Transverse colon (tissue), 4 donors: Measurements from ENCODE around the gene ZBTB16. TPM values are rescaled to one million over a fixed set of nuclear protein-coding genes. Genes with fewer than 3 reads are reported as not detected.

Experiments
- DNase-seq: peaks from one replicate; pipeline ENCODE4 v3.0.0-alpha.2; 2019
- H3K27ac ChIP-seq, 4 donors: fragments of 200-600 bp; sonication (generic); 2 replicates each; pipeline ENCODE4 v1.5.1; 2016 to 2018; ENCODE audit warnings: inconsistent platforms in 4 of 4
- H3K27me3 ChIP-seq: fragments of 200-600 bp; sonication (generic); 2 replicates; pipeline ENCODE4 v1.5.1; 2017; ENCODE audit warnings: inconsistent platforms
- H3K36me3 ChIP-seq, 4 donors: fragments of 200-600 bp; sonication (generic); 2 replicates each; pipeline ENCODE4 v1.5.1; 2017 to 2019; ENCODE audit warnings: inconsistent platforms in 4 of 4
- H3K4me1 ChIP-seq, 4 donors: fragments of 200-600 bp; sonication (generic); 2 replicates each; pipeline ENCODE4 v1.5.1; 2017 to 2020; ENCODE audit warnings: inconsistent platforms in 4 of 4
- H3K4me3 ChIP-seq, 4 donors: fragments of 200-600 bp; sonication (generic); 1 replicate in 1 of 4; 2 replicates in 3 of 4; pipeline versions ENCODE4 v1.5.1 to v1.6.1; 2017 to 2019; ENCODE audit warnings: inconsistent platforms in 4 of 4
- H3K9me3 ChIP-seq, 2 donors: fragments of 200-600 bp; sonication (generic); 2 replicates each; pipeline ENCODE4 v1.5.1; 2017 to 2019; ENCODE audit warnings: inconsistent platforms in 2 of 2
- CTCF ChIP-seq, 5 experiments: fragments of 200-600 bp in 3 of 5; fragments of 450-650 bp in 2 of 5; sonication (generic) in 3 of 5; IDR thresholded peaks; 1 replicate in 2 of 5; 2 replicates in 3 of 5; pipeline ENCODE4 v1.5.1; 2016 to 2017; ENCODE audit warnings: antibody characterized with exemption in 5 of 5, inconsistent platforms in 3 of 5, mild to moderate bottlenecking in 2 of 5, moderate library complexity in 1 of 5
- EP300 ChIP-seq: sonication (generic); formaldehyde crosslinking; IDR thresholded peaks from one replicate; pipeline ENCODE4 v1.6.1; 2017; ENCODE audit warnings: antibody characterized with exemption, low read depth
- POLR2A ChIP-seq: fragments of 450-650 bp; IDR thresholded peaks from one replicate; pipeline ENCODE4 v1.6.1; 2016; ENCODE audit warnings: antibody characterized with exemption, mild to moderate bottlenecking, moderate library complexity
- POLR2AphosphoS5 ChIP-seq, 3 donors: sonication (generic); formaldehyde crosslinking; IDR thresholded peaks; one replicate each; pipeline ENCODE4 v1.6.1; 2016; ENCODE audit warnings: antibody characterized with exemption in 3 of 3
- WGBS, 2 donors: methylation state at CpG; one replicate each; pipeline ENCODE4 v1.1.5; 2018; ENCODE audit warnings: low coverage in 1 of 2; 5-methylcytosine and 5-hydroxymethylcytosine counted together
- in situ Hi-C, 4 donors: fragments of 200-750 bp; cut with MboI; loops; one replicate each; pipeline versions ENCODE4 v1.15.0 to v1.15.1; 2017; ENCODE audit warnings: low sequenced_read_pairs in 3 of 4, low pct_ligation_motif_present in 1 of 4, low pct_unique_long_range_greater_than_20kb in 1 of 4
- intact Hi-C: fragments of 100-400 bp; cut with DNase I; formaldehyde crosslinking; loops from one replicate; pipeline ENCODE4 v1.15.1; 2023; ENCODE audit warnings: low total_unique reads
- total RNA-seq, 4 donors: library from RNA; depleted of rRNA; stranded (reverse); fragments of >200 nt; gene quantifications; one replicate each; pipeline ENCODE4 v1.1.0, GENCODE V29; 2016

The ZBTB16 gene
- total RNA-seq, 4 donors from 2014 or later = 108 to 271 (median 155) TPM

- H3K4me3 ChIP-seq = no peak overlapping the region
- WGBS, 2 donors = 73 to 77% methylated on average over 1 to 2 of the region's 2 CpGs
- TF ChIP-seq POLR2A (no peak), EP300 (no peak), POLR2AphosphoS5 (IDR thresholded peaks at IDR 0.05) (no peak), CTCF (IDR thresholded peaks at IDR 0.05) (no peak)
These were observed 93.3 kb downstream of the ZBTB16 start for GRCh38 chr11:114152785-114153184.

GRCh38 chr11:114153224-114153623 is 93.7 kb downstream of the ZBTB16 start:
- no peak for DNase-seq
- intact Hi-C loops = no loop called here
- H3K4me1 ChIP-seq = peaks cover 51 to 82% (median 64%) of the 10 kb centered on the region in 4 donors

More at GRCh38 chr11:114152785-114153184, 93.3 kb downstream of the ZBTB16 start:
- no peak for DNase-seq
- no peaks in the 10 kb centered on the region for H3K9me3 ChIP-seq
- H3K4me1 ChIP-seq = peaks cover 49 to 81% (median 63%) of the 10 kb centered on the region in 4 donors
- in situ Hi-C loops = no loop called here
- H3K27ac ChIP-seq = peak overlapping the region; percentile 58 to 96 (median 80)
- no peaks in the 10 kb centered on the region for H3K27me3 ChIP-seq
- H3K36me3 ChIP-seq = peaks cover 0 to 14% (median 0%) of the 10 kb centered on the region in 4 donors
- intact Hi-C loops = no loop called here

GRCh38 chr11:114154271-114155047 is 94.9 kb downstream of the ZBTB16 start:
- in situ Hi-C loops = no loop called here
- WGBS, 2 donors = 87 to 96% methylated on average over 4 to 5 of the region's 5 CpGs
- peak overlapping the region; percentile 67 to 96 (median 86) for H3K27ac ChIP-seq
- H3K36me3 ChIP-seq = peaks cover 0 to 14% (median 0%) of the 10 kb centered on the region in 4 donors
- TF ChIP-seq POLR2A = no peak
- TF ChIP-seq EP300 = peak; percentile 96
- TF ChIP-seq CTCF (IDR thresholded peaks at IDR 0.05) = no peak
- TF ChIP-seq POLR2AphosphoS5 (IDR thresholded peaks at IDR 0.05) = peak; percentile 40 to 94 (median 81)
- intact Hi-C loops = no loop called here
- no peak for DNase-seq
- peaks cover 64 to 84% (median 71%) of the 10 kb centered on the region in 4 donors for H3K4me1 ChIP-seq
- no peaks in the 10 kb centered on the region for H3K27me3 ChIP-seq
- no peak overlapping the region for H3K4me3 ChIP-seq
- H3K9me3 ChIP-seq = no peaks in the 10 kb centered on the region

More at GRCh38 chr11:114153224-114153623, 93.7 kb downstream of the ZBTB16 start:
- 94% methylated on average over 4 of the region's 4 CpGs; no CpG with 5 or more reads in 1 of the 2 donors for WGBS, 2 donors
- TF ChIP-seq POLR2A = no peak
- TF ChIP-seq POLR2AphosphoS5 (IDR thresholded peaks at IDR 0.05) = peak in 1 of 3 donors; percentile 6
- Histone ChIP-seq H3K27ac (peak overlapping the region; percentile 58 to 96 (median 80)), H3K4me3 (no peak overlapping the region), H3K9me3 (no peaks in the 10 kb centered on the region), H3K27me3 (no peaks in the 10 kb centered on the region), H3K36me3 (peaks cover 0 to 14% (median 0%) of the 10 kb centered on the region in 4 donors)
- in situ Hi-C loops = no loop called here

GRCh38 chr11:114155116-114155515 is 95.6 kb downstream of the ZBTB16 start:
- Histone ChIP-seq H3K27ac (peak overlapping the region; percentile 67 to 96 (median 86)), H3K4me1 (peaks cover 63 to 82% (median 69%) of the 10 kb centered on the region in 4 donors), H3K4me3 (no peak overlapping the region), H3K36me3 (peaks cover 0 to 14% (median 0%) of the 10 kb centered on the region in 4 donors), H3K9me3 (no peaks in the 10 kb centered on the region), H3K27me3 (no peaks in the 10 kb centered on the region)
- in situ Hi-C loops (no loop called here), intact Hi-C loops (no loop called here)
- DNase-seq = no peak
- 92% methylated on average over 11 of the region's 15 CpGs; no CpG with 5 or more reads in 1 of the 2 donors for WGBS, 2 donors
- TF ChIP-seq POLR2AphosphoS5 (IDR thresholded peaks at IDR 0.05) = no peak
- TF ChIP-seq POLR2A = no peak
- TF ChIP-seq CTCF (IDR thresholded peaks at IDR 0.05) = no peak
- TF ChIP-seq EP300 = no peak
